Middle frontal gyrus (tissue), 1 donor: ENCODE data around the gene PTPRB.

ENCODE experiments used
- DNase-seq: peaks from one replicate; pipeline ENCODE4 v3.0.0-alpha.2; 2015; ENCODE audit warnings: low spot score; ENCODE audit errors: extremely low spot score

PTPRB gene

DNA sequence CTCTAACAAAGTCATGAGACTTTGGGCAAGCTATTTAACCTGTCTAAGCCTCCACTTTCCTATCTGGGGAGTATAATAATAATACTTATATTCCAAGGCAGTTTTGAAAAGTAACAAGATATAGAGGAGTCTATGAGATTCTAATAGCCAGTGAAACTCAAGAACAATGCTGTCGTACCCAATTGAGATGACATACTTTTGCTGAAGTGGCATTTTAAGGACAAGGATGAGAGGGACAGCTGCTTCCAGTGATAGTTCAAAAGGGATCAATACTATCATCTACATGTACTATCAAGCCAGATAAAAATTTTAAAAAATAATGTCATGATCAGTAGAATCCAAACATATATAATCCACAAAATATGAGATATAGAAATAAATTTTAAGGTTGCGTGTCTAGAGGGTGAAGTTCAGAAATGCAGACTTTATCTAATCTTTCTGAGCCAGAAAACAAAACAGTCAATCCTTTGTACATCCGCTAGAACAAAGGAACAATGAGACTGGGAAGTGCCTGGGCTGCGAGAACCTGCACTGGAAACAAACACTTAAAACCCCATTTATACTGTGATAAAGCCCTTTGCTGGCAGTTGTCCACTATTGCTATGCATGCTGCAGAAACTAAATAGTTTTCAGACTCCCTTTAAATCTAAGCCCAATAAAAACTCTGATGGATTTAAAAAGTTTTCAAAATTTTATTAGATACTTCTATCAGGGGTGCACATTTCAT, 38.6 kb downstream of the PTPRB start:
- DNase-seq, result no peak

DNA sequence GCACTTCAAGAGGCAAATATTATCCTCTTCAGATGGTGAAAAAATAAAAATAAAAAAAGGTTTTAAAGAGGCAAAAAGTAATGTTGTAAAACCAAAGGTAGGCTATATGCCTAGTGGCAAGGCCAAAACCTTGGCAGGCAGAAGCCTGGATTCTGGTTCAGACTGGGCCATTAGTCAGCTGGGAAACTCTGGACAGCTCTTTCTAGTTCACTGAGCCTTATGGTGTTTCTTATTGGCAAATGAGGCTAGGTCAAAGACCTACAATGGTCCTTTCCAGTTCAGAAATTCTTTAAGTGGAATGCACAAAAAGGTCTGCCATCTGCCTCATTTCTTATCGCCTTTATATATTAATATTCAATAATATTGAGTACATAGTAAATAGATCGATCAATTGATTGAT, 44.6 kb downstream of the PTPRB start:
- no peak for DNase-seq

DNA sequence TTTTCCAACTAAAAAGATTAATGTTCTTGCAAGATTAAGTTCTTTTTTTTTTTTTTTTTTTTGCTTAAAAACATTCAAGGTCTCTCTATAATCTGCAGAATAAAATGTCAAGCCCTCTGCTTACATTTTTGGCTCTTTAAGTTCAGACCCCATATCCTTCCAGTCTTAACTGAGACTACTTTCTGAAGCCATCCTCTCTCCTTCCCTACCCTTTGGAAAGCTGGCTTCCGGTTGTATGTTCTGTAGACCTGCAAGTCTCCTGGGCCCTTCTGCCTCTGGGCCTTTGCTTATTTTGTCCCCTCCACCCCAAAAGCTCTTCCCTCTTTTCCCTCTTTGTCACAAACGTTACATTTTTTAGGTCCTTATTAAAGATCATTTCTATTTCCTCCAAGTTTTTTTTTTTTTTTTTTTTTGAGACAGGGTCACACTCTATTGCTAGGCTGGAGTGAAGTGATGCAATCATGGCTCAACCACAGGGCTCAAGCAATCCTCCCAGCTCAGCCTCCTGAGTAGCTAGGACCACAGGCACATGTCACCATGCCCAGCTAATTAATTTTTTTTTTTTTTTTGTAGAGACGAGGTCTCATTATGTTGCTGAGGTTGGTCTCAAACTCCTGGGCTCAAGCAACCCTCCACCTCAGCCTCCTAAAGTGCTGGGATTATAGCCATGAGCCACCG, 46.5 kb downstream of the PTPRB start:
- no peak for DNase-seq

DNA sequence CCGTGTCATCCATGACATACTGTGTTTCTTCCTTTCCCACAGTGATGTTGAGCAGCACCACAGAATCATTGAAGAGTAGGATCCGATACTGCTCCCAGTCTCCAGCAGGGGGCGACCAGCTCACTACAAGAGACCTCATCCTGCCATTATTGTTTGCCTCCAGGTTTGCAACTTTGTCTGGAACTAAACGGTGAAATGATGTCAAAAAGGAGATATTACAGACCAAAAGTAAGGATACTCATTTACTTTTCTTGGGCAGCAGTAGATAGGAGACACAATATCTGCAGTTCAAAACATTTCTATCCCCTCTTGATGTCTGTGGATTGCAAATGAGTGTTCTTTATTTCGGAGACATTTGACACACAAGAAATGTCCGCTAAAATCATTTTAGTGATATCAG, 47.2 kb downstream of the PTPRB start:
- DNase-seq, result peak; percentile 37

DNA sequence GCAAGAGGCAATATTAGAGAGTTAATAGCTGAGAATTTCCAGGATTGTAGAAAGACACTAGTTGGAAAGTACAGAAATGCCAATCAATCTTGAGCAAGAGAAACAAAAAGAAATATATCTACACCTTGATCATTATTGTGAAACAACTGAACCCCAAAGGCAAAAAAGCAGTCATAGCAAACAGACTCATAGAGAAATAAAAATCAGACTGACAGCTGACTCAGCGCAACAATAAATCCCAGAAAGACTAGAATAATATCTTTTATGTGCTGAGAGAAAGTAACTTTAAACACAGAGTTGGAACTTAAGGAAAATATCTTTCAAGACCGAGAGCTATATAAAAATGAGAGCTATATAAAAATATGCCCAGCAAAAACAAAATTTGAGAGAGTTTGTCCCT, 52.9 kb downstream of the PTPRB start:
- no peak for DNase-seq

DNA sequence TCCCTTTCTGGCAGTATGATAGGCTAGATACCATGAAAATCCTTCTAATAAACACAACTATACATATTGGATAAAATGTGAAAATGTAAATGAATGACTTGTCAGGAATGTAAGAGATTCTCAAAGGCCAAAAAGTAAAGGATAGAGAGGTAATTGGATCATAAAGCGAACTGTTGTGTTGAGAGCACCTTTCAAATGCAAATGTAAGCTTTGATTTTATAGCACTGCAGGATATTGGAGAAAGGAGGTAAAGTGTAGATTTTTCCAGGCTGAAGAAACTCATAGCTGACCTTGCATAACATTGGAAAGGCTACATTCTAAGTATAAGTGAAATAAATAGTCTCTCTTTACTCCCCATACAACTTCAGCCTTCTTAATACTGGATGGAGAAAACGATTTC, 54.0 kb downstream of the PTPRB start:
- no peak for DNase-seq

DNA sequence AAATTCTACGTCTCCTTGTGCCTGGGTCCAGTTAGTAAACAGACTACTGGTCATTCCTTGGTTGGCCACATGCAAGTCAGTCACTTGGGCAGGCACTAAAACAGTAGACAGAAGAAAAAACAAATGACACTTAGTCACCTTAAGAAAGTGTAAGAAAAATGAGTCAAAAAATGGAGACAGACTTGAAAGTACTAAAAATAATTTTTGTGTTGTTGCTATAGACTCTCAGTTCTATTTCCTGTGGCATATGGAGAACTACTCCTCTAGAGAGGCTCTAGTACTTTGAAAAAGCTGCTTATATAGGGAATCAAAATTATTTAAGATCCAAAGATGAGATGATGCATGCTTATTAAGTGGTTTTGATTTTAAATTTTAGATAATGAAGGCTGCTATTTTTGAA, 56.0 kb downstream of the PTPRB start:
- DNase-seq, result no peak

DNA sequence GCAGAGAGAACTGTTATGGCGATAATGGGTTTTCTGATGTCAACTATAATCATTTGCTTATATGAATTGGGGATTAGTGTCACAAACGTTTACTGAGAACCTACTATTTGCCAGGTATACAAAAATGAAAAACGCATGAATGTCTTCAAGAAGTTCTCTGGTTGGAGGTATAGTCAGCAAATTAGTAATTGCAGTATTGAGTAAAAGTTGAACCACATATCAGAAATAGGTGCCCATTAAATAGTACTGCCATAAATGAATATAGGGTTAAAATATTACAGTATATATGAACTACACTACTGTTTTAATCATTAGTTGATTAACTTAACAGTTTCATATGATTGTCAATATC, 60.0 kb downstream of the PTPRB start:
- no peak for DNase-seq

DNA sequence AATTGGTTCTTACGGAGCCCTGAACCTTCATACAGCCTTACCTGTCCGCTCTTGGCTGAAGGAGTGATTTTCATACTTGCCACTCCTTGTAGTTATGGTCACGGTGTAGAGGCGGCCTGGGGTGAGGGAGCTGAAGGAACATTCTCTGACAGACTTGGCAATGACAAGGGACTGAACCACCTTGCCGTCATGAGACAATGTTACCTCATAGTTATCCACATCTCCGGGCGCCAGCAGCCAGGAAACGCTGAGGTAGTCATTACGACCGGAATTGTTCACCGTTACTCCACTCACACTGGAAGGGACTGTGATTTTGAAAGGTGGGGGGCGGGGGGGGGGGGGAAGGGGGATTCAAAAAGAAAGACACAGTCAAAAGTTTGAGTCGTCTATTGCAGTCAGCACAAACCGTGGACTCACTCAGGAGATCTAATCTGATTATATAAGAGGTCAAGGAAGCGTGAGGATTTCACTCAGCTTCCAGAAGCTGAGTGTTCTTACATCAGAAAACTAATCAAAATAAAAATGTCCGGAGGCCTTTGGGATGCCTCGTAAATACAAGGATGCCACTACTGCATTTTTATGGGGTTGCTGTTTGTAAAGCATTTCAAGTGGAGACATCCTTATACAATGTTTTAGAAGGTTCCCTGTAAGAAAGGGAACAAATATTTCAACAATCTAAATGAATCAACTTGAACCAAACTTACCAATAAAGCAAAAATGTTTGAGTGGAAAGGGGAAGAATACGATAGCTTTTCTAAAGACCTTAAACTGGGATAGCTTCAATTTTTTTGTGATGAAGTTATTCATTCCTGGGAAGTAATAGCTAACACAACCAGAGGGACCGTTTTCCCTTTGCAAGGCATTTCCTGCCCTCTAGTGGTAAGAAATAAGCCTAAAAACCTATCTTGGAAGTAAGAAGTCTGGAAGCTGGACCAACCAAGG, 60.6 kb downstream of the PTPRB start:
- peak; percentile 82 for DNase-seq

DNA sequence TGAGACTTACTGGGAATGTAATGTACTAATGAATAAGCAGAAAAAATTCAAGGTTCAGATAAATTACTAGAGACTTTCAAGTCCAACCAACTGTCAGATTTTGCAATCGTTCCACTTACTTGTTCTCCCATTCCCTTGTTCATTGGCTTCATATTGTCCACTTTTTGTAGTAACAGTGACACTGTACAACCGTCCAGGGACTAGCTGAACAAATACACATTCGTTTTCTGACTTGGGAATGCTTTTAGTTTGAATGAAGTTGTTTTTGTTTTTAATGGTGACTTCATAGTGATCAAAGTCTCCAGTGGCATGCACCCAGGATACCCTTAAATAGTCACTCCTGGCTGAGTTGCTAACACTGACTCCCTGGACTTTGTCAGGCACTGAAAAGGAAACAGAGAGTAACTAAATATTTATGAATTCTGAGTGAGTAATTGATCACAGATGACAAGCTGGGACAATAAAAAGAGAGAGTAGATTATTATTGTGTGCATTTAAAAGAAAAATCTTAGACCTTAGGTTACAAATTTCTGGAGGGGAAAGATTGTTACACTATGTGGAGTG, 65.4 kb downstream of the PTPRB start:
- no peak for DNase-seq

DNA sequence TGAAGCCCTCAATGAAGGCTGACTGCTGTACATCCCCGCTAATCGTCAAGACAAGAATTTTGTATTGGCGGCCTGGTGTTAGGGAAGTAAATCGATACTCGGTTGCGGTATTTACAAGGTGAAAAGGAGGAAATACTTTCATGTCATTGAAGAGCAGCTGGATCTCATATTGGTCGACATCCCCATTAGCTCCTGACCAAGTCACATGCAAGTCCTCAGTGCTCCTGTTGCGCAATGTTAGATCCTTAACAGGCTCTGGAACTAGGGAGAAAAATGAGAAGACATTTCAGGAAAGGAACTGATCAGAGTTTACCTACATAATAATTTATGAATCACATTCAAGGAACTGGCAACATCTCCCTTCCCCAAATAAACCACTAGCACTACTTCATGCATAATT, 66.2 kb downstream of the PTPRB start:
- no peak for DNase-seq

DNA sequence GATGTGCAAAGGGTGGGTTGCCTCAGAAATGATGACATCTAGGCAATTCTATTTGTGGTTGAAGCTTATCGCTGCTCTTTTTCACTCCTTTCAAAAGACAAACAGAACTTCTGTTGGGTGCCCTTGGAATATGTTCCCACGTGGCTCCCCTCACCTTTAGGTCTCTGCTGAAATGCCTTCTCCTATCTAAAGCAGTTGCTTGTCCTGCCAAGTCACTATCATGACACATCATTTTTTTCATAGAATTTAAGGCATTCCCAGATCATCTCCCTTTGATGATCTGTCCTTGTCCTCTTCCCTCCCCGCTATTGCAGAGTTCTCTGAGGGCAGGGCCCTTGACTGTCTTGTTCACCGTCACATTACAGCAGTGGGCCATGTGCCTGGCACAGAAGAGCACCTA, 75.7 kb downstream of the PTPRB start:
- DNase-seq, result no peak

DNA sequence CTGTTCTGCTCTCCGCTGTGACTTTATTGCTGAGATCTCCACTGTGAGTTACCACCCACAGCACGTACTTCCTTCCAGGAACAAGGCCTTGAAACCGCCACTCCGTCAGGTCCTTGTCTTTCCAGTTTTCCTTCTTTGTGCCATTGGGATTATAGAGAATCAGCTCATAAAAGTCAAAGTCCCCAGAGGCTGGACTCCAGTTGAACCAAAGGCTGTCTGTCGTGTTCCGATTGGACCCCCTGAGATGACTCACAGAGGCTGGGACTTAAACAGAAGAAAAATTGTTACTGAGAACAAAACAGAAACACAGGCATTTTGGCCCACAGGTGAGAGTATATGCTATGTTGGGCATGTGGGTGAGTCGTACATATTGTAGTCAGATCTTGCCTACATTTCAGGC, 76.6 kb downstream of the PTPRB start:
- no peak for DNase-seq

DNA sequence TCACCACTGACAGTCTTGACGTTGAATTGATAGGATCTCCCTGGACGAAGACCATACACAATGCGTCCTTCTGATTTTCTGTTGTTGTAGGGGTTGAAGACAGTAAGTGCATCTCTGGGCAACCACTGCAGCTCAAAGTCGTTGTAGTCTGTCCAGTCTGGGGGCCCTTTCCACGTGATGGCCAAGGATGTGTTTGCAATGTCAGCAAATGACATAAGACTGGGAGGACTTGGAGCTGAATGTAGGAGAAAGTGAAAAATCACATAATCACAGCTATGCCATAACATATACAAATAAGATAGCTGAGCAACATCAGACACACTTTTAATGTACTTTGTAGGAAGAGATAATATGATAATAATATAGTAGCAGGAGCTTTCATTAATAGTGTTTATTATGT, 77.8 kb downstream of the PTPRB start:
- DNase-seq, result no peak

DNA sequence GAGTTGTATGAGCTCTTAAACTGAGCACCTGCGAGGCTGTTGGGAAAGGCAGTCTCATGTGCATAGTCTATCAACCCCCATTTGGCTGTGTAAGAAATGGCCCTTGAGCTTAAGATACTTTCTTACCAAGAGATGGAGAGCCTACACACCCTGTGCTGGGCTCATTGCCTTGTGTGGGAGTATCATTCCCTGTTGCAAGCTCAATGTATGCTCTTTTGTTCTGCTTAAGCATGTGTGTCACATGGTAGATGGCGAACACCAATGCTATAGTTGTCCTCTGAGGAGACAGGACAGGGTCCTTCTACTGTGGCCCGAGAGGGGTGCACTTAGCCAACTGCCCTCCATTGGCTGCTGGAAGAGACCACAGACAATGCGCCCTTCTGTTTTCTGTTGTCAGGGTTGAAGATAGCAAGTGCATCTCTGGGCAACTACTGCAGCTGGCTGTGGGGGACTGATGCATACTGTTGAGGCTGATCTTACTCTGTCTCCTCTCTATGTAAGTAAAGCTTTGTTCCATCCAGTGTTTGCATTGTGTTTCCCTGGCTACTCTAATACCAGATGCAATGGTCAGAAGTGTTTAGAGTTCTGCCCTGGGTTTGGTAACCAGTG, 79.5 kb downstream of the PTPRB start:
- peak; percentile 76 for DNase-seq

DNA sequence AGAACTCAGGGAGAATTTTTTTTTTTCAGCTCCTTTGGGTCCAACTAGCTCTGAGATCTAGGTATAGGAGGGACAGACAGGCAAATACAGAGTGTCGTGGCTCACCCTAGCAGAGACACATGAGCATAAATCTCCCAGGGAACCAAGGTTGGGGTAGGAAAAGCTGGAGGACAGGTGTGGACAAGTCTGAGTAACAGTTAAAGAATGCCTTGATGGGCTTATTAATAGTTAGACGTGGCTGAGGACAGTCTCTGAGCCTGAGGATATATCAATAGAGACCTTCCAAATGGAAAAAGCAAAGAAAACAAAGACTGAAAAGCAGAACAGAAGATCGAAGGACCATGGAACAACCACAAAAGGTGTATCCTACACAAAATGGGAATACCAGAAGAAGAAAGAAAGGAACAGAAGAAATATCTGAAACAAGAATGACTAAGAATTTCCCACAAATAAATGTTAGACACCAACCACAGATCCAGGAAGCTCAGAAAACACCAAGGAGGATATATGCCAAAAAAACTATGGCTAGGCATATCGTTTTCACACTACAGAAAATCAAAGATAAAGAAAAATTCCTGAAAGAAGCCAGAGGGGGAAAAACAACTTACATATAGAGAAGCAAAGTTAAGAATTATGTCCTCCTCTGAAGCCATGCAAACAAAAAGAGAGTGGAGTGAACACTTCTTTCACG, 80.9 kb downstream of the PTPRB start:
- DNase-seq, result no peak

DNA sequence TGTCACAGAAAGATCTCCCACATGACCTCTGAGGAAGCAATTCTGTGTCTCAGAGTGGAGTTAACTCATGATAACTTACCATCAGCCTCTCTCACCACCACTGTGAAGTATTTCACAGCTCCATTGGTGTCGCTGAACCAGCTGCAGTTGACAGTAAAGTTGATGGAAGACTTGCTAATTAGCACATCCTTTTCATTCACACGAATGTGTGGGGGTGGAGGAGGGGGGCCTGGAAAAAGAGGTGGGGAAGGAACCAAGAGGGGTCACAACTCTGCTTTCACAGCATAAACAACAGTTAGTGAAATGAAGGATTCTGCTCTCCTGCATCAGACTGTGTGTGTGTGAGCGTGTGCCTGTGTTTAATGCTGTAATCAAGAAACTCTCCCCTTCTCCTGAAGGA, 82.1 kb downstream of the PTPRB start:
- DNase-seq, result no peak

DNA sequence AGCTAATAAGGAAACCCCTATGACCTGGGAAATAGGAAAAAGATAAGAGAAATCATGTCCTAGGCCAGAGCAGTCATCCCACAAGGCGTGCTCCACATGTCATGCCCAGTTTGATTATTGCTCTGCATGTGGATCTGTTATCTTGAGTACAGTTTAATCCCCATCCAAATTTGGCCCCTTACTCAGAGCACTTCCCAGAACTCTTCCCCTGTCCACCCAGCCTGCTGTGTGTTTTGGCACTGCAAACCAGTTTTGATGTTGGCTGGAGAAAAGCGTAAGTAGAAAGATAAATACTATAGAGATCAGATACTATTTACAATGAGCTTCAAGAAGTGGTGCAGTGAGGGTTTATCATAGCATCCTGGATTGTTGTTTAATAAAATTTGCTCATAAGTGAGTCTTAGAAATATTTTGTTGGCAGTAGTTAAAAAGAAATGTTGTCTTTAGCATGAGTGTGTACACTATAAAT, 83.8 kb downstream of the PTPRB start:
- DNase-seq, result no peak

DNA sequence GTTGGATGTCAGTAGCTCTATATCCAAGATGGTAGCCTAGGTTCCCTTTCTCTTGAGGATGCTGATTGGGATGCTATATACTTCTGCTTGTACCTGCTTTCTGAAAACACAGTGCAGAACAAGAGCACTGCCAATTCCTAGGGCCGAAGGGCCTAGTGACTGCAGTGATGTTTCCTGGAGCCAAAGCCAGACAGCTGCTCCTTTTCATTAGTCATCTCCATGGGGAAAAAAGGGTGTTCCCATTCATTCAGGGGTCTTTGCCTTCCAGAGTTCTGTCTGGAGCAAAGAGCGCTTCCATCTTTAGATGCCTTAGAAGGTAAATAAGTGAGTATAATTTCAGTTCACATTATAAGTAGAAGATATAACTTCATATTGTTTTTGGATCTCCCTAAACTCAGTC, 85.5 kb downstream of the PTPRB start:
- DNase-seq, result no peak

DNA sequence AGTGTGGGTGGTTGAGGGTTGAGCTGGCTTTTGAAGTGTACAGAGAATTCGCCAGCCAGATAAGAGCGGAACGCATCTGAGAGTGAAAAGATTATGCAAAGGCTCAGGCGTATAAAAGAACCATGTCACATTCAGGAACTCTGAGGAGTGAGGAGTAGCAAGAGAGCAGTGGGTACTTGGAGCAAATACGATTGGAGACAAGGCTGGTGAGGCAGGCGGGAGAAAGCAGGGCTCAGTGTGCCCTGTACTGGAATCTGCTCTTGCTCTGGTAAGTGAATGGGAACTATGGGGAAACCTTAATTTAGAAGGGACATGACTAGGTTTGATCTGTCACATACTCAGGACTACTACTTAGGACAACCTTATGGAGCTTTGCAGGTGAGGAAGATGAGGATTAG, 87.0 kb downstream of the PTPRB start:
- DNase-seq, result no peak
